ENCODE results near the gene FDXR.
"Not testable (repeated sequence)": the region's sequence is repeated elsewhere in the genome, so short reads cannot be mapped to it uniquely, and the experiment has no call there.

Gene FDXR

DNA sequence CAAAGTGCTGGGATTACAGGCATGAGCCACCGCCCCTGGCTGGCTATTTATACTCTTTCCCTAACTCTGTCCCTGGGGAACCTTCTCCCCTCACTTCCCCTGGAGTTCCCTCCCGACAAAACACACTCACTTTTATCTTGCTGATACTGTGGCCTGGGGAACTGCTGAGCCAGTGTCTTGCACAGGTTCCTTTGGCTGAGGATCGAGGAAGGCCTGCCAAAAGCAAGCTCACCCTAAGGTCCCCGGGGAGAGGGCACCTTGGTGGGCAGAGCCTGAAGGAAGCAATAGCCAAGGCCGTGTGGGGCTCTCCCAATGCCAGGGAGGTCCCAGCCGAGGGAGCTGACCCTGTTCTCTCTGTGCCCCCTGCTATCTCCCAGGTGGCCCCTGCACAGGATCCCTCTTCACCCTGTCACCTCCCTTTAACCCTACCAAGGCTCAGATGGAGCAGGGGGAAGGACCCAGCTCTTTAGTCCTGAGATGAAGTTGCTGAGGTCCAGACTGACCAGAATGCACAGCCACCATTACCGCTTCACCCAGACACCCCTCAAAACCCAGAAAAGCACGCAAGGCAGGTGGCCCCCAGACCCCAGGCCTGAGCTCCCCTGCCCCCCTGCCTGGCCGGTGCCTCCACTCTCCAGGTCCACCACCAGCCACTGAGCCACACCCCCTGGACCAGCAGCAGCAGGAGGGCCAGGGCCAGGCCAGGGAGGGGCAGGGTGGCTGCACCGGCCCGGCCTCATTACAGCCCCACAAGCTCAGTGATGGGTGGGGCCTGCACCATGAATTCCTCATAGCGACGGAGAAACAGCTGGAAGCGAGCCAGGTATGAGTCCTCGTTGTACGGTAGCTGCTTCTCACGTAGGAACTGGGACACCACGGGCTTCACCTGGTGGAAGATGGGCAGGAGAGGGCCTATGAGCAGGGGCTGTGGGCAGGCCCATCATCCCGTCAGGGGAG lies 5.1 kb upstream of the FDXR start:
- no peak overlapping the region for H3K27ac ChIP-seq (ENCODE audit: low read length)
- H3K27me3 ChIP-seq (ENCODE audit: insufficient read depth, low read length): no peaks in the 10 kb centered on the region
- H3K9ac ChIP-seq (ENCODE audit: low read depth, low read length): no peak overlapping the region; the same call in 1 of the 2 replicates
- H3K36me3 ChIP-seq (ENCODE audit: insufficient read depth, low read depth, low read length): no peaks in the 10 kb centered on the region
- peaks cover 4% of the 10 kb centered on the region; the same call in 1 of the 2 replicates for H3K4me1 ChIP-seq (ENCODE audit: insufficient read depth, low read length)
- no peak overlapping the region for H3K4me3 ChIP-seq (ENCODE audit: low read length)
- no peaks in the 10 kb centered on the region for H3K9me3 ChIP-seq (ENCODE audit: insufficient read depth, low read depth, low read length)

- H3K36me3 ChIP-seq (ENCODE audit: insufficient read depth, low read depth, low read length): no peaks in the 10 kb centered on the region
- H3K4me1 ChIP-seq (ENCODE audit: insufficient read depth, low read length): peaks cover 4% of the 10 kb centered on the region; the same call in 1 of the 2 replicates
- H3K4me3 ChIP-seq (ENCODE audit: low read length): no peak overlapping the region
- H3K9ac ChIP-seq (ENCODE audit: low read depth, low read length): no peak overlapping the region
- H3K9me3 ChIP-seq (ENCODE audit: insufficient read depth, low read depth, low read length): no peaks in the 10 kb centered on the region
- H3K27me3 ChIP-seq (ENCODE audit: insufficient read depth, low read length): no peaks in the 10 kb centered on the region; the same call in 1 of the 2 replicates
- H3K27ac ChIP-seq (ENCODE audit: low read length): no peak overlapping the region
Observed at GRCh38 chr17:74875977-74876593, 3.3 kb upstream of the FDXR start.

DNA sequence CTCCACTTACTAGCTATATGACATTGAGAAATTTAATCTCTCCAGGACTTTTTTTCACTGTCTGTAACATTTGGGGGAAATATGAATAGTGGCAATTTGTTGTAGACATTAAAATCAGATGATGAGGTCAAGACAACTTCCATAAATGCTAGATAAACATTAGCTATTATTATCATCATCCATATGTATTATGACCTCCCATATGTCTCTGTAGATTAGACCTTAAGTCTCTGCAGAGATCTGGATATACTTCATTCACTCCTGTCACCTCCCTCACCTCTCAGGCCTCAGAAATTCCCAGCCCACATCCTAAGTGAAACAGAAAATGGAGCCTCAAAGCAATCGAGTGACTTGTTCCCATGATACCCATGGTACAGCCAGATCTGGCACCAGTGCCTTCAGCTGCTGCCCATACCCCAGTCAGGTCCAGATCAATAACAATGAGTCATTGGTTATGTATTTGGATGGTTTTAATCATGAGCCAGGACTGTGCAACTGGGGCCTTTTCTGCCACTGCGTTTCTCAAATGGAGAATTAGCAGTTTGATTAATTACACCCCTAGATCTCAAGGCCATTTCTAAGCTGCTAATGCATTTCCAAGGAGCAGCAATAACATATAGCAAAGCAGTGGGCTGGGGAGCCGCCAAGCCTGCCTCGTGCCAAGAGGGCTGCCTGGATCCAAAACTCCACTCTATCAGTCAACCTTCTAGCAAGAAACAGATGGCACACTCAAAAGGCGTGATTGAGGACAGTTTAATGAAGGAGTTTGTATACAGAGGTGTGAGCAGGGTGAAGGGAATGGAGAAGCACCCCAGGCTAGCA lies 2.6 kb upstream of the FDXR start:
- H3K4me1 ChIP-seq (ENCODE audit: insufficient read depth, low read length): peaks cover 4% of the 10 kb centered on the region; the same call in 1 of the 2 replicates
- H3K9ac ChIP-seq (ENCODE audit: low read depth, low read length): no peak overlapping the region
- H3K36me3 ChIP-seq (ENCODE audit: insufficient read depth, low read depth, low read length): no peaks in the 10 kb centered on the region
- no peaks in the 10 kb centered on the region; the same call in 1 of the 2 replicates for H3K27me3 ChIP-seq (ENCODE audit: insufficient read depth, low read length)
- H3K9me3 ChIP-seq (ENCODE audit: insufficient read depth, low read depth, low read length): no peaks in the 10 kb centered on the region
- no peak overlapping the region for H3K27ac ChIP-seq (ENCODE audit: low read length)
- no peak overlapping the region for H3K4me3 ChIP-seq (ENCODE audit: low read length)

DNA sequence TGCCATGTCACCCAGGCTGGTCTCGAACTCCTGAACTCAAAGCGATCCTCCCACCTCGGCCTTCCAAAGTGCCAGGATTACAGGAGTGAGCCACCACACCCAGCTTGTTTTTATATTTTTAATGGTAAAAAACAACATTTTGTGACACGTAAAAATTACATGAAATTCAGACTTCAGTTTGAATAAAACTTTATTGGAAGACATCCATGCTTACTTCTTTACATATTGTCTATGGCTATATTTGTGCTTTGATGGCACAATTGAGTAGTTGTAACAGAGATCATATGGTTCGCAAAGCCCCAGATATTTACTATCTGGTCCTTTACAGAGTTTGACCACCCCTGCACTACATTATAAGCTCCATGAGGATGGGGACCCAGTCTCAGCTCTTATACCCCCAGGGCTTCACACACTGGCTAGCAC lies 1.8 kb upstream of the FDXR start:
- H3K9me3 ChIP-seq (ENCODE audit: insufficient read depth, low read depth, low read length): no peaks in the 10 kb centered on the region
- 0 out of 2 replicates have a peak, but pooled peaks cover 3% of the 10 kb centered on the region for H3K36me3 ChIP-seq (ENCODE audit: insufficient read depth, low read depth, low read length)
- no peak overlapping the region for H3K4me3 ChIP-seq (ENCODE audit: low read length)
- peaks cover 4% of the 10 kb centered on the region; the same call in 1 of the 2 replicates for H3K4me1 ChIP-seq (ENCODE audit: insufficient read depth, low read length)
- no peak overlapping the region for H3K27ac ChIP-seq (ENCODE audit: low read length)
- no peaks in the 10 kb centered on the region; the same call in 1 of the 2 replicates for H3K27me3 ChIP-seq (ENCODE audit: insufficient read depth, low read length)
- H3K9ac ChIP-seq (ENCODE audit: low read depth, low read length): peak overlapping the region; percentile 93; the same call in 1 of the 2 replicates

GRCh38 chr17:74873874-74874614 lies 1.2 kb upstream of the FDXR start:
- Histone ChIP-seq H3K4me3 (ENCODE audit: low read length) (peak overlapping the region; percentile 80), H3K27me3 (ENCODE audit: insufficient read depth, low read length) (no peaks in the 10 kb centered on the region; the same call in 1 of the 2 replicates), H3K9me3 (ENCODE audit: insufficient read depth, low read depth, low read length) (no peaks in the 10 kb centered on the region), H3K27ac (ENCODE audit: low read length) (peak overlapping the region; percentile 47), H3K9ac (ENCODE audit: low read depth, low read length) (peak overlapping the region; percentile 93), H3K36me3 (ENCODE audit: insufficient read depth, low read depth, low read length) (0 out of 2 replicates have a peak, but pooled peaks cover 3% of the 10 kb centered on the region), H3K4me1 (ENCODE audit: insufficient read depth, low read length) (peaks cover 4% of the 10 kb centered on the region; the same call in 1 of the 2 replicates)

GRCh38 chr17:74873037-74873873 lies 461 bp upstream of the FDXR start:
- Histone ChIP-seq H3K9me3 (ENCODE audit: insufficient read depth, low read depth, low read length) (no peaks in the 10 kb centered on the region), H3K4me1 (ENCODE audit: insufficient read depth, low read length) (peaks cover 4% of the 10 kb centered on the region; the same call in 1 of the 2 replicates), H3K27ac (ENCODE audit: low read length) (peak overlapping the region; percentile 47), H3K27me3 (ENCODE audit: insufficient read depth, low read length) (no peaks in the 10 kb centered on the region; the same call in 1 of the 2 replicates), H3K36me3 (ENCODE audit: insufficient read depth, low read depth, low read length) (0 out of 2 replicates have a peak, but pooled peaks cover 3% of the 10 kb centered on the region), H3K9ac (ENCODE audit: low read depth, low read length) (peak overlapping the region; percentile 93), H3K4me3 (ENCODE audit: low read length) (peak overlapping the region; percentile 80)

GRCh38 chr17:74871356-74872076 lies 1.3 kb downstream of the FDXR start:
- peaks cover 4% of the 10 kb centered on the region; the same call in 1 of the 2 replicates for H3K4me1 ChIP-seq (ENCODE audit: insufficient read depth, low read length)
- no peak overlapping the region for H3K27ac ChIP-seq (ENCODE audit: low read length)
- H3K9ac ChIP-seq (ENCODE audit: low read depth, low read length): no peak overlapping the region
- H3K4me3 ChIP-seq (ENCODE audit: low read length): peak overlapping the region; percentile 73
- H3K9me3 ChIP-seq (ENCODE audit: insufficient read depth, low read depth, low read length): no peaks in the 10 kb centered on the region
- 0 out of 2 replicates have a peak, but pooled peaks cover 3% of the 10 kb centered on the region for H3K36me3 ChIP-seq (ENCODE audit: insufficient read depth, low read depth, low read length)
- H3K27me3 ChIP-seq (ENCODE audit: insufficient read depth, low read length): no peaks in the 10 kb centered on the region; the same call in 1 of the 2 replicates

DNA sequence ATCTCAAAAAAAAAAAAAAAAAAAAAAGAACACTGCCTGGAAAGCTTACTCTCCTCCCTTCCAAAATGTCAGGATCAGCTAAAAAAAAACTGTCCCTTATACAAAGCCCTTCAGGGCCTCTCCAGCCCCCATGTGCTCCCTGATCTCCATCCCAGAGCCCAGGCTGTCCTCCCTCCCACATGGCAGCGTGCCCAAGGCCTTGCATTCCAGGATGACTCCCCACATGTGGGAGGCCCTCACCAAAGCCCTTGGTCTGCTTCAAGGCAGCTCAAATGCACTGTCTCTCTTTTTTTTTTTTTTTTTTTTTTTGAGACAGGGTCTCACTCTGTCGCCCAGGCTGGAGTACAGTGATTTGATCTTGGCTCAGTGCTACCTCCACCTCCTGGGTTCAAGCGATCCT lies 2.3 kb downstream of the FDXR start:
- Histone ChIP-seq H3K4me3 (ENCODE audit: low read length) (no peak overlapping the region), H3K4me1 (ENCODE audit: insufficient read depth, low read length) (peaks cover 4% of the 10 kb centered on the region; the same call in 1 of the 2 replicates), H3K27ac (ENCODE audit: low read length) (no peak overlapping the region), H3K9ac (ENCODE audit: low read depth, low read length) (no peak overlapping the region), H3K9me3 (ENCODE audit: insufficient read depth, low read depth, low read length) (no peaks in the 10 kb centered on the region), H3K27me3 (ENCODE audit: insufficient read depth, low read length) (no peaks in the 10 kb centered on the region; the same call in 1 of the 2 replicates), H3K36me3 (ENCODE audit: insufficient read depth, low read depth, low read length) (0 out of 2 replicates have a peak, but pooled peaks cover 3% of the 10 kb centered on the region)

DNA sequence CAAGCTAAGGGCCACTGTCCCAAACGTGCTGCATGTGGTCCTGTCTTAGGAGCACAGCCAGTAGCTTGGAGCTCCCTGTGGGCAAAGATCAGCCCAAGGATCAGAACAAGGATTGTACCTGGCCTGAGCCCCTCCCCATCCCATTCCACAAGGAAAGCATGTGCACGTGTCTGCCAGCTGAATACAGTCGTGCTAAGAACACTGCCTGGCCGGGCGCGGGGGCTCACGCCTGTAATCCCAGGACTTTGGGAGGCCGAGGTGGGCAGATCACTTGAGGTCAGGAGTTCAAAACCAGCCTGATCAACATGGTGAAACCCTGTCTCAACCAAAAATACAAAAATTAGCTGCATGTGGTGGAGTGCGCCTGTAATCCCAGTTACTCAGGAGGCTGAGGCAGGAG lies 2.8 kb downstream of the FDXR start:
- not testable (repeated sequence) for H3K27ac ChIP-seq (ENCODE audit: low read length); H3K36me3 ChIP-seq (ENCODE audit: insufficient read depth, low read depth, low read length); H3K9ac ChIP-seq (ENCODE audit: low read depth, low read length); H3K4me3 ChIP-seq (ENCODE audit: low read length); H3K27me3 ChIP-seq (ENCODE audit: insufficient read depth, low read length); H3K4me1 ChIP-seq (ENCODE audit: insufficient read depth, low read length); H3K9me3 ChIP-seq (ENCODE audit: insufficient read depth, low read depth, low read length)

Data from iPS-20b (cell line).